GM23338 (cell line): ENCODE measurements around the gene TTYH1. TPM values are rescaled to one million over a fixed set of nuclear protein-coding genes. Genes with fewer than 3 reads are reported as not detected.
A peak's percentile ranks its signal among the peaks of the same experiment; 100 is the strongest.

Experiments
- ATAC-seq: fragments of 200-7000 bp; cut with Tn5 transposase; 3 replicates; pipeline ENCODE4 v1.9.1; 2020
- DNase-seq: peaks from one replicate; pipeline ENCODE4 v3.0.0-alpha.2; 2015; ENCODE audit warnings: low spot score
- H2AFZ ChIP-seq: fragments of 200-600 bp; sonication (generic); 2 replicates; pipeline ENCODE4 v1.8.0; 2016; ENCODE audit warnings: antibody characterized with exemption, mild to moderate bottlenecking, moderate library complexity
- H3F3A ChIP-seq: fragments of 200-600 bp; sonication (generic); replicated peaks from 2 replicates; pipeline ENCODE4 v1.8.0; 2017; ENCODE audit warnings: antibody characterized with exemption, mixed run types, low read depth
- H3K27ac ChIP-seq: fragments of 200-600 bp; sonication (generic); 2 replicates; pipeline ENCODE4 v1.6.1; 2016; ENCODE audit warnings: low read depth
- H3K27me3 ChIP-seq: fragments of 200-600 bp; sonication (generic); 2 replicates; pipeline ENCODE4 v1.8.0; 2016; ENCODE audit warnings: mild to moderate bottlenecking, mixed run types, moderate library complexity; ENCODE audit not compliant: insufficient read depth
- H3K36me3 ChIP-seq: fragments of 200-600 bp; sonication (generic); 2 replicates; pipeline ENCODE4 v1.8.0; 2016; ENCODE audit warnings: mild to moderate bottlenecking; ENCODE audit not compliant: insufficient read depth
- H3K4me1 ChIP-seq: fragments of 200-600 bp; sonication (generic); 2 replicates; pipeline ENCODE4 v1.8.0; 2016; ENCODE audit warnings: mild to moderate bottlenecking, moderate library complexity; ENCODE audit not compliant: insufficient read depth
- H3K4me2 ChIP-seq: fragments of 200-600 bp; sonication (generic); 2 replicates; pipeline ENCODE4 v1.7.1; 2017; ENCODE audit warnings: mixed run types
- H3K4me3 ChIP-seq: fragments of 200-600 bp; sonication (generic); 2 replicates; pipeline ENCODE4 v1.6.1; 2016; ENCODE audit warnings: mixed run types
- H3K79me2 ChIP-seq: fragments of 200-600 bp; sonication (generic); replicated peaks from 2 replicates; pipeline ENCODE4 v1.8.0; 2017; ENCODE audit warnings: mild to moderate bottlenecking; ENCODE audit not compliant: insufficient read depth
- H3K9me2 ChIP-seq: fragments of 200-600 bp; sonication (generic); 2 replicates; pipeline ENCODE4 v1.8.0; 2017; ENCODE audit not compliant: insufficient read depth
- H4K20me1 ChIP-seq: fragments of 200-600 bp; sonication (generic); replicated peaks from 2 replicates; pipeline ENCODE4 v1.8.0; 2017; ENCODE audit warnings: mild to moderate bottlenecking; ENCODE audit not compliant: insufficient read depth
- H3K27ac Mint-ChIP-seq: 2 replicates; pipeline ENCODE4 v1.8.0; 2020; ENCODE audit warnings: inconsistent platforms, mild to moderate bottlenecking, moderate library complexity, mixed read lengths
- H3K27me3 Mint-ChIP-seq: 3 replicates; pipeline ENCODE4 v1.8.0; 2022; ENCODE audit warnings: low read depth, mild to moderate bottlenecking, moderate library complexity, mixed read lengths, inconsistent platforms; ENCODE audit not compliant: insufficient read depth, poor library complexity
- H3K36me3 Mint-ChIP-seq: 3 replicates; pipeline ENCODE4 v1.8.0; 2021; ENCODE audit warnings: low read depth, mild to moderate bottlenecking, inconsistent platforms, moderate library complexity, mixed read lengths
- H3K4me1 Mint-ChIP-seq: 3 replicates; pipeline ENCODE4 v1.8.0; 2020; ENCODE audit warnings: mild to moderate bottlenecking, inconsistent platforms, mixed read lengths
- H3K4me3 Mint-ChIP-seq: 3 replicates; pipeline ENCODE4 v1.8.0; 2021; ENCODE audit warnings: moderate library complexity, mild to moderate bottlenecking, inconsistent platforms, mixed read lengths
- H3K9me3 Mint-ChIP-seq: 3 replicates; pipeline ENCODE4 v1.8.0; 2020; ENCODE audit warnings: moderate library complexity, mild to moderate bottlenecking, inconsistent platforms, mixed read lengths
- CREB1 ChIP-seq: fragments of 250-450 bp; sonication (Bioruptor Pico); IDR thresholded peaks from 2 replicates; pipeline ENCODE4 v1.5.0; 2020; ENCODE audit warnings: low read depth, mild to moderate bottlenecking, moderate library complexity
- CTCF ChIP-seq, 2 experiments: fragments of 200-600 bp in 1 of 2; sonication (generic) in 1 of 2; conservative IDR thresholded peaks; 2 replicates each; pipeline versions ENCODE4 v1.5.1 to v1.6.1; 2016 to 2017; ENCODE audit warnings: antibody characterized with exemption in 2 of 2, low read depth in 2 of 2, mild to moderate bottlenecking in 2 of 2, moderate library complexity in 1 of 2
- ETS1 ChIP-seq: IDR thresholded peaks from 2 replicates; pipeline ENCODE4 v1.6.1; 2016; ENCODE audit warnings: antibody characterized with exemption
- EZH2 ChIP-seq: fragments of 200-600 bp; sonication (generic); IDR thresholded peaks from one replicate; pipeline ENCODE4 v1.8.0; 2017; ENCODE audit warnings: antibody characterized with exemption, mild to moderate bottlenecking, low read depth; ENCODE audit not compliant: unreplicated experiment
- EZH2phosphoT487 ChIP-seq: fragments of 200-600 bp; sonication (generic); IDR thresholded peaks from one replicate; pipeline ENCODE4 v1.8.1; 2018; ENCODE audit warnings: antibody characterized with exemption; ENCODE audit not compliant: unreplicated experiment
- JUNB ChIP-seq: IDR thresholded peaks from one replicate; pipeline ENCODE4 v1.6.1; 2016; ENCODE audit warnings: antibody characterized with exemption; ENCODE audit not compliant: unreplicated experiment
- NANOG ChIP-seq: IDR thresholded peaks from 2 replicates; pipeline ENCODE4 v1.6.1; 2016; ENCODE audit warnings: antibody characterized with exemption, borderline replicate concordance
- POLR2AphosphoS5 ChIP-seq: IDR thresholded peaks from 2 replicates; pipeline ENCODE4 v1.6.1; 2016; ENCODE audit warnings: antibody characterized with exemption, low read depth
- REST ChIP-seq: IDR thresholded peaks from one replicate; pipeline ENCODE4 v1.6.1; 2018; ENCODE audit warnings: antibody characterized with exemption; ENCODE audit not compliant: unreplicated experiment
- STAT1 ChIP-seq: IDR thresholded peaks from one replicate; pipeline ENCODE4 v1.6.1; 2016; ENCODE audit warnings: antibody characterized with exemption; ENCODE audit not compliant: unreplicated experiment
- ZNF114 ChIP-seq: fragments of 250-450 bp; sonication (Bioruptor Pico); IDR thresholded peaks from 2 replicates; pipeline ENCODE4 v1.5.0; 2020; ENCODE audit warnings: mild to moderate bottlenecking, moderate library complexity
- ZNF331 ChIP-seq: fragments of 250-450 bp; sonication (Bioruptor Pico); IDR thresholded peaks from 2 replicates; pipeline ENCODE4 v1.5.0; 2020; ENCODE audit warnings: low read depth, mild to moderate bottlenecking, moderate library complexity
- ZNF462 ChIP-seq: fragments of 250-450 bp; sonication (Bioruptor Pico); IDR thresholded peaks from 2 replicates; pipeline ENCODE4 v1.5.0; 2020; ENCODE audit warnings: mild to moderate bottlenecking, moderate library complexity
- polyA plus RNA-seq: library from polyadenylated mRNA; unstranded; fragments of >200 nt; fragmentation: Nextera tagmentation; extraction: Ambion mirVana; gene quantifications from 2 replicates; pipeline ENCODE4 v1.2.1, GENCODE V29; 2016
- total RNA-seq: library from RNA; depleted of rRNA; stranded (reverse); fragments of >200 nt; shearing (Covaris generic); gene quantifications from 2 replicates; pipeline ENCODE4 v1.2.3, GENCODE V29; 2014

Gene TTYH1
- total and polyA plus RNA-seq, 2 experiments from 2014 or later: 18.2 to 40.8 TPM

- Mint-ChIP-seq H3K27me3 (peaks cover 5% of the 10 kb centered on the region), H3K27ac (no peak overlapping the region), H3K4me1 (peaks cover 20% of the 10 kb centered on the region), H3K4me3 (peak overlapping the region; percentile 57; the same call in 2 of the 3 replicates), H3K36me3 (no peaks in the 10 kb centered on the region), H3K9me3 (no peaks in the 10 kb centered on the region)
- no peak for TF ChIP-seq EZH2phosphoT487
- no peak for TF ChIP-seq STAT1
- no peak for TF ChIP-seq ZNF331 (CRISPR knock-in tag)
- no peak for TF ChIP-seq EZH2
- no peak for TF ChIP-seq JUNB
- TF ChIP-seq ETS1: no peak
- no peak for TF ChIP-seq CREB1 (CRISPR knock-in tag)
- TF ChIP-seq ZNF462: no peak
- no peak for TF ChIP-seq ZNF114
- TF ChIP-seq CTCF (conservative IDR thresholded peaks at IDR 0.05; ENCODE audit: low read depth in 2 of 2): no peak
- TF ChIP-seq REST: no peak
- no peak for TF ChIP-seq NANOG
- no peak for TF ChIP-seq POLR2AphosphoS5
- Histone ChIP-seq H2AFZ (peak overlapping the region; percentile 81), H3K79me2 (no peaks in the 10 kb centered on the region), H3K4me2 (peak overlapping the region; percentile 70), H3K36me3 (no peaks in the 10 kb centered on the region), H3K27me3 (peaks cover 23% of the 10 kb centered on the region), H3F3A (0 out of 2 replicates have a peak, but pooled peaks cover 3% of the 10 kb centered on the region), H3K9me2 (no peaks in the 10 kb centered on the region), H3K4me3 (peak overlapping the region; percentile 45), H3K4me1 (peaks cover 13% of the 10 kb centered on the region), H4K20me1 (no peaks in the 10 kb centered on the region; the same call in 1 of the 2 replicates), H3K27ac (no peak overlapping the region)
- peak; percentile 33 for DNase-seq
- peak; percentile 20 for ATAC-seq
These were observed 27.1 kb upstream of the TTYH1 start for GRCh38 chr19:54387991-54388801.
